ENCODE measurements around the gene APC.

The APC gene

DNA sequence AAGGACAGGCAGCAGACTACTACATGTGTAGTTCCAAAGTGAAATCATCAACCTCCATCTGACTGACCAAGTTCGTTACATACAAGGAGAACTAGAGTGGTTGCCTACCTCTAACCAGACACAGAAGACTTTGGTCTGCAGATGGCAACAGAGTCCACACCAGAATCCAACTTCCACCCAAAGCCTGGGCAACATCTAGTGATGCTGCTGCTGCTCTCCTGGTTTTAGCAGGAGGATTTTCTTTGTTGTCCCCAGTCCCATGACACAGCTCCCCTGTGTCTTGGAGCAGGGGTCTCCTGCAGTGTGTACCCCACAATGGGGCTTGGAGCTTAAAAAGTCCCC is 46.4 kb upstream of the APC start:
- Histone ChIP-seq H3K4me3 (ENCODE audit: low read depth, low read length) (no peak overlapping the region), H3K4me1 (ENCODE audit: control insufficient read depth, insufficient read depth, low read length) (no peaks in the 10 kb centered on the region), H3K36me3 (ENCODE audit: control insufficient read depth in 2 of 2, insufficient read depth in 1 of 2, low read length in 2 of 2) (no peaks in the 10 kb centered on the region), H3K9me3 (ENCODE audit: control insufficient read depth, insufficient read depth, low read depth, low read length) (no peaks in the 10 kb centered on the region), H3K27ac (ENCODE audit: extremely low read depth, low read depth, low read length) (no peak overlapping the region)
- TF ChIP-seq ZNF48 (tag by site-specific recombination; IDR thresholded peaks at IDR 0.05) (no peak), EGR2 (tag by site-specific recombination; IDR thresholded peaks at IDR 0.05; ENCODE audit: low read depth) (no peak), ZNF140 (tag by site-specific recombination; IDR thresholded peaks at IDR 0.05) (no peak), ZNF350 (tag by site-specific recombination; IDR thresholded peaks at IDR 0.05) (no peak), YY2 (tag by site-specific recombination; IDR thresholded peaks at IDR 0.05) (no peak), ZNF510 (tag by site-specific recombination; IDR thresholded peaks at IDR 0.05; ENCODE audit: insufficient replicate concordance) (no peak), ZNF677 (tag by site-specific recombination; IDR thresholded peaks at IDR 0.05) (no peak), ZBTB7A (tag by site-specific recombination; IDR thresholded peaks at IDR 0.05; ENCODE audit: low read depth) (no peak)
- TF ChIP-seq, protein P1, sequence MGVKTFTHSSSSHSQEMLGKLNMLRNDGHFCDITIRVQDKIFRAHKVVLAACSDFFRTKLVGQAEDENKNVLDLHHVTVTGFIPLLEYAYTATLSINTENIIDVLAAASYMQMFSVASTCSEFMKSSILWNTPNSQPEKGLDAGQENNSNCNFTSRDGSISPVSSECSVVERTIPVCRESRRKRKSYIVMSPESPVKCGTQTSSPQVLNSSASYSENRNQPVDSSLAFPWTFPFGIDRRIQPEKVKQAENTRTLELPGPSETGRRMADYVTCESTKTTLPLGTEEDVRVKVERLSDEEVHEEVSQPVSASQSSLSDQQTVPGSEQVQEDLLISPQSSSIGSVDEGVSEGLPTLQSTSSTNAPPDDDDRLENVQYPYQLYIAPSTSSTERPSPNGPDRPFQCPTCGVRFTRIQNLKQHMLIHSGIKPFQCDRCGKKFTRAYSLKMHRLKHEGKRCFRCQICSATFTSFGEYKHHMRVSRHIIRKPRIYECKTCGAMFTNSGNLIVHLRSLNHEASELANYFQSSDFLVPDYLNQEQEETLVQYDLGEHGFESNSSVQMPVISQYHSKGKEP (tag by site-specific recombination; IDR thresholded peaks at IDR 0.05), result no peak
- TF ChIP-seq, protein P2, sequence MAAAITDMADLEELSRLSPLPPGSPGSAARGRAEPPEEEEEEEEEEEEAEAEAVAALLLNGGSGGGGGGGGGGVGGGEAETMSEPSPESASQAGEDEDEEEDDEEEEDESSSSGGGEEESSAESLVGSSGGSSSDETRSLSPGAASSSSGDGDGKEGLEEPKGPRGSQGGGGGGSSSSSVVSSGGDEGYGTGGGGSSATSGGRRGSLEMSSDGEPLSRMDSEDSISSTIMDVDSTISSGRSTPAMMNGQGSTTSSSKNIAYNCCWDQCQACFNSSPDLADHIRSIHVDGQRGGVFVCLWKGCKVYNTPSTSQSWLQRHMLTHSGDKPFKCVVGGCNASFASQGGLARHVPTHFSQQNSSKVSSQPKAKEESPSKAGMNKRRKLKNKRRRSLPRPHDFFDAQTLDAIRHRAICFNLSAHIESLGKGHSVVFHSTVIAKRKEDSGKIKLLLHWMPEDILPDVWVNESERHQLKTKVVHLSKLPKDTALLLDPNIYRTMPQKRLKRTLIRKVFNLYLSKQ (tag by site-specific recombination; IDR thresholded peaks at IDR 0.05; ENCODE audit: borderline replicate concordance), result no peak
- TF ChIP-seq, protein P3, sequence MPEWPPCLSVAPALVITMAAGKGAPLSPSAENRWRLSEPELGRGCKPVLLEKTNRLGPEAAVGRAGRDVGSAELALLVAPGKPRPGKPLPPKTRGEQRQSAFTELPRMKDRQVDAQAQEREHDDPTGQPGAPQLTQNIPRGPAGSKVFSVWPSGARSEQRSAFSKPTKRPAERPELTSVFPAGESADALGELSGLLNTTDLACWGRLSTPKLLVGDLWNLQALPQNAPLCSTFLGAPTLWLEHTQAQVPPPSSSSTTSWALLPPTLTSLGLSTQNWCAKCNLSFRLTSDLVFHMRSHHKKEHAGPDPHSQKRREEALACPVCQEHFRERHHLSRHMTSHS (tag by site-specific recombination; IDR thresholded peaks at IDR 0.05), result no peak
- ChIA-PET POLR2A (interaction anchor here (0.6 to 1.0 kb wide), 2 partner anchors 16 to 93 kb away, joined by 3 to 4 read pairs; no protein-coding TSS in a partner anchor), CTCF (interaction anchor here (0.6 to 8.7 kb wide), 32 partner anchors 8 to 686 kb away, joined by 3 to 152 read pairs (median 4); no protein-coding TSS in a partner anchor)

DNA sequence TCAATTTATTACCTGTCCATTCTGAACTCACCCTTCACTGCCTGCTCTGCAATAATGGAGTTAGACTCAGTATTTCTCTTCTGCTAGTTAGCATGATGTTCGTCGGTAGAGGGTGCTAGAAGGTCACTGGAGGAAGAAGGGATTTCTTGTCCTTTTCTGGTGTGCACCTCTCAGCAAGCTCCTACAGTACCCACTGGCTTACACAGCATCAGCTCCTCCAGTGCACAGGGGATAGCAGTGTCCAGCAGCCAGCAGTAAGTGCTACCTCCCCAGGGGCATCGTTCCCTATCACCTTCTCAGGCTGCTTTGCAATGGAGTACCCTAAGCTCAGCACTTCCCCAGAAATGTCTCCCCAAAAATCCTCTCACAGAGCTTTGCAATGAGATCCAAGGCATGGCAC is 45.9 kb upstream of the APC start:
- H3K4me1 ChIP-seq (ENCODE audit: control insufficient read depth, insufficient read depth, low read length), result no peaks in the 10 kb centered on the region
- TF ChIP-seq ZNF366 (tag by site-specific recombination; conservative IDR thresholded peaks at IDR 0.05) (peak; percentile 65), ZFP3 (tag by site-specific recombination; IDR thresholded peaks at IDR 0.05; ENCODE audit: low read depth) (0 out of 2 replicates have a peak, but pooled peaks have one; percentile 50), ZNF830 (tag by site-specific recombination; IDR thresholded peaks at IDR 0.05; ENCODE audit: low read depth) (no peak), HOXA7 (CRISPR knock-in tag; IDR thresholded peaks at IDR 0.05; ENCODE audit: borderline replicate concordance) (no peak), SETDB1 (IDR thresholded peaks at IDR 0.05; ENCODE audit: insufficient read length, low read length) (peak; percentile 62), ZNF658 (tag by site-specific recombination; IDR thresholded peaks at IDR 0.05) (no peak), ZNF76 (tag by site-specific recombination; IDR thresholded peaks at IDR 0.05; ENCODE audit: borderline replicate concordance, low read depth) (no peak), ZNF311 (tag by site-specific recombination; IDR thresholded peaks at IDR 0.05; ENCODE audit: borderline replicate concordance) (no peak), ZBTB7A (tag by site-specific recombination; IDR thresholded peaks at IDR 0.05; ENCODE audit: low read depth) (no peak), KLF1 (tag by site-specific recombination; IDR thresholded peaks at IDR 0.05) (no peak), ZNF610 (tag by site-specific recombination; IDR thresholded peaks at IDR 0.05; ENCODE audit: borderline replicate concordance) (no peak), ZNF701 (tag by site-specific recombination; IDR thresholded peaks at IDR 0.05) (no peak), ZBTB17 (tag by site-specific recombination; IDR thresholded peaks at IDR 0.05) (peak; percentile 37; the same call in 1 of the 2 replicates), SP2 (tag by site-specific recombination; IDR thresholded peaks at IDR 0.05) (no peak), ZNF654 (tag by site-specific recombination; IDR thresholded peaks at IDR 0.05; ENCODE audit: low read depth) (peak; percentile 94), ZNF202 (tag by site-specific recombination; IDR thresholded peaks at IDR 0.05; ENCODE audit: borderline replicate concordance) (no peak), SALL2 (tag by site-specific recombination; IDR thresholded peaks at IDR 0.05; ENCODE audit: borderline replicate concordance) (no peak)
- TF ChIP-seq, protein P4, sequence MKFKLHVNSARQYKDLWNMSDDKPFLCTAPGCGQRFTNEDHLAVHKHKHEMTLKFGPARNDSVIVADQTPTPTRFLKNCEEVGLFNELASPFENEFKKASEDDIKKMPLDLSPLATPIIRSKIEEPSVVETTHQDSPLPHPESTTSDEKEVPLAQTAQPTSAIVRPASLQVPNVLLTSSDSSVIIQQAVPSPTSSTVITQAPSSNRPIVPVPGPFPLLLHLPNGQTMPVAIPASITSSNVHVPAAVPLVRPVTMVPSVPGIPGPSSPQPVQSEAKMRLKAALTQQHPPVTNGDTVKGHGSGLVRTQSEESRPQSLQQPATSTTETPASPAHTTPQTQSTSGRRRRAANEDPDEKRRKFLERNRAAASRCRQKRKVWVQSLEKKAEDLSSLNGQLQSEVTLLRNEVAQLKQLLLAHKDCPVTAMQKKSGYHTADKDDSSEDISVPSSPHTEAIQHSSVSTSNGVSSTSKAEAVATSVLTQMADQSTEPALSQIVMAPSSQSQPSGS (tag by site-specific recombination; IDR thresholded peaks at IDR 0.05; ENCODE audit: low read depth), result no peak
- TF ChIP-seq, protein P5, sequence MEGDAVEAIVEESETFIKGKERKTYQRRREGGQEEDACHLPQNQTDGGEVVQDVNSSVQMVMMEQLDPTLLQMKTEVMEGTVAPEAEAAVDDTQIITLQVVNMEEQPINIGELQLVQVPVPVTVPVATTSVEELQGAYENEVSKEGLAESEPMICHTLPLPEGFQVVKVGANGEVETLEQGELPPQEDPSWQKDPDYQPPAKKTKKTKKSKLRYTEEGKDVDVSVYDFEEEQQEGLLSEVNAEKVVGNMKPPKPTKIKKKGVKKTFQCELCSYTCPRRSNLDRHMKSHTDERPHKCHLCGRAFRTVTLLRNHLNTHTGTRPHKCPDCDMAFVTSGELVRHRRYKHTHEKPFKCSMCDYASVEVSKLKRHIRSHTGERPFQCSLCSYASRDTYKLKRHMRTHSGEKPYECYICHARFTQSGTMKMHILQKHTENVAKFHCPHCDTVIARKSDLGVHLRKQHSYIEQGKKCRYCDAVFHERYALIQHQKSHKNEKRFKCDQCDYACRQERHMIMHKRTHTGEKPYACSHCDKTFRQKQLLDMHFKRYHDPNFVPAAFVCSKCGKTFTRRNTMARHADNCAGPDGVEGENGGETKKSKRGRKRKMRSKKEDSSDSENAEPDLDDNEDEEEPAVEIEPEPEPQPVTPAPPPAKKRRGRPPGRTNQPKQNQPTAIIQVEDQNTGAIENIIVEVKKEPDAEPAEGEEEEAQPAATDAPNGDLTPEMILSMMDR (tag by site-specific recombination; IDR thresholded peaks at IDR 0.05), result peak; percentile 47

More for the DNA sequence above, 45.9 kb upstream of the APC start:
- Histone ChIP-seq H3K9me3 (ENCODE audit: control insufficient read depth, insufficient read depth, low read depth, low read length) (no peaks in the 10 kb centered on the region), H3K27ac (ENCODE audit: extremely low read depth, low read depth, low read length) (no peak overlapping the region), H3K4me3 (ENCODE audit: low read depth, low read length) (no peak overlapping the region), H3K36me3 (ENCODE audit: control insufficient read depth in 2 of 2, insufficient read depth in 1 of 2, low read length in 2 of 2) (no peaks in the 10 kb centered on the region)
- ChIA-PET CTCF (interaction anchor here (0.6 to 8.7 kb wide), 39 partner anchors 12 to 686 kb away, joined by 3 to 152 read pairs (median 3); no protein-coding TSS in a partner anchor), POLR2A (interaction anchor here (0.6 to 1.0 kb wide), 2 partner anchors 16 to 92 kb away, joined by 3 to 4 read pairs; no protein-coding TSS in a partner anchor)
